ENCODE data around the gene DCX.

DNA sequence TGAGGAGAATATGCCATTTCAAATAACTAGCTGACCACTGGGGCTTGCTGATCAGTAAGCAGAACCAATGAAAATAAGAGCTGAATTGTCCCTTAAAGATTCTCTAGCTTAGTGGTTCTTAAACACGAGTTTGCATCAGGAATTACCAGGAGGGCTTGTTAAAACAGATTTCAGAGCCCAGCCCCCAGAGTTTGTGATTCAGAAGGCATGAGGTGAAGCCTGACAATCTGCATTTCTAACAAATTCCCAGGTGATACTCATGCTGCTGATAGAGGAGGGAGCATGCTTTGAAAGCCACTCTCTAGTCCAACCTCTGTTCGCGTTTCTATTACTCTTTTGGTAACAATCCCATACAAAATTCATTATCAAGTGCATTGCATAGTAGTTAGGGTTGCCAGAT is 35.5 kb downstream of the DCX start:
- TF ChIP-seq, protein P1, sequence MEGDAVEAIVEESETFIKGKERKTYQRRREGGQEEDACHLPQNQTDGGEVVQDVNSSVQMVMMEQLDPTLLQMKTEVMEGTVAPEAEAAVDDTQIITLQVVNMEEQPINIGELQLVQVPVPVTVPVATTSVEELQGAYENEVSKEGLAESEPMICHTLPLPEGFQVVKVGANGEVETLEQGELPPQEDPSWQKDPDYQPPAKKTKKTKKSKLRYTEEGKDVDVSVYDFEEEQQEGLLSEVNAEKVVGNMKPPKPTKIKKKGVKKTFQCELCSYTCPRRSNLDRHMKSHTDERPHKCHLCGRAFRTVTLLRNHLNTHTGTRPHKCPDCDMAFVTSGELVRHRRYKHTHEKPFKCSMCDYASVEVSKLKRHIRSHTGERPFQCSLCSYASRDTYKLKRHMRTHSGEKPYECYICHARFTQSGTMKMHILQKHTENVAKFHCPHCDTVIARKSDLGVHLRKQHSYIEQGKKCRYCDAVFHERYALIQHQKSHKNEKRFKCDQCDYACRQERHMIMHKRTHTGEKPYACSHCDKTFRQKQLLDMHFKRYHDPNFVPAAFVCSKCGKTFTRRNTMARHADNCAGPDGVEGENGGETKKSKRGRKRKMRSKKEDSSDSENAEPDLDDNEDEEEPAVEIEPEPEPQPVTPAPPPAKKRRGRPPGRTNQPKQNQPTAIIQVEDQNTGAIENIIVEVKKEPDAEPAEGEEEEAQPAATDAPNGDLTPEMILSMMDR (IDR thresholded peaks at IDR 0.05; ENCODE audit: insufficient read depth, low read length, poor library complexity, severe bottlenecking), result no peak
- no peak for TF ChIP-seq EZH2phosphoT487 (conservative IDR thresholded peaks at IDR 0.05; ENCODE audit: low read length)
